Fibroblast of mammary gland (primary cell): ENCODE measurements around the gene PRRG4.
"Not testable (repeated sequence)": the region's sequence is repeated elsewhere in the genome, so short reads cannot be mapped to it uniquely, and the experiment has no call there.

Experiments used
- DNase-seq: peaks from one replicate; pipeline ENCODE4 v3.0.0-alpha.2; 2010; ENCODE audit warnings: low read depth
- H3K4me3 ChIP-seq: 2 replicates; pipeline ENCODE4 v1.5.1; 2011; ENCODE audit warnings: low read depth, mild to moderate bottlenecking, low read length, moderate library complexity; ENCODE audit not compliant: control insufficient read depth
- TF ChIP-seq, protein P1 (sequence below): conservative IDR thresholded peaks from 2 replicates; pipeline ENCODE4 v1.5.1; 2011; ENCODE audit warnings: low read depth, low read length, inconsistent platforms; ENCODE audit not compliant: control insufficient read depth, insufficient read depth

Gene PRRG4

GRCh38 chr11:32829680-32830412 lies at the start of gene PRRG4:
Gene PRRG4, plus strand, starts transcription at chr11:32829927. Its CDS starts 603 bp downstream, at chr11:32830530.
- DNase-seq, result peak; percentile 24
- TF ChIP-seq, protein P1, sequence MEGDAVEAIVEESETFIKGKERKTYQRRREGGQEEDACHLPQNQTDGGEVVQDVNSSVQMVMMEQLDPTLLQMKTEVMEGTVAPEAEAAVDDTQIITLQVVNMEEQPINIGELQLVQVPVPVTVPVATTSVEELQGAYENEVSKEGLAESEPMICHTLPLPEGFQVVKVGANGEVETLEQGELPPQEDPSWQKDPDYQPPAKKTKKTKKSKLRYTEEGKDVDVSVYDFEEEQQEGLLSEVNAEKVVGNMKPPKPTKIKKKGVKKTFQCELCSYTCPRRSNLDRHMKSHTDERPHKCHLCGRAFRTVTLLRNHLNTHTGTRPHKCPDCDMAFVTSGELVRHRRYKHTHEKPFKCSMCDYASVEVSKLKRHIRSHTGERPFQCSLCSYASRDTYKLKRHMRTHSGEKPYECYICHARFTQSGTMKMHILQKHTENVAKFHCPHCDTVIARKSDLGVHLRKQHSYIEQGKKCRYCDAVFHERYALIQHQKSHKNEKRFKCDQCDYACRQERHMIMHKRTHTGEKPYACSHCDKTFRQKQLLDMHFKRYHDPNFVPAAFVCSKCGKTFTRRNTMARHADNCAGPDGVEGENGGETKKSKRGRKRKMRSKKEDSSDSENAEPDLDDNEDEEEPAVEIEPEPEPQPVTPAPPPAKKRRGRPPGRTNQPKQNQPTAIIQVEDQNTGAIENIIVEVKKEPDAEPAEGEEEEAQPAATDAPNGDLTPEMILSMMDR, result no peak
- H3K4me3 ChIP-seq, result peak within 1 kb of the TSS; percentile 41

DNA sequence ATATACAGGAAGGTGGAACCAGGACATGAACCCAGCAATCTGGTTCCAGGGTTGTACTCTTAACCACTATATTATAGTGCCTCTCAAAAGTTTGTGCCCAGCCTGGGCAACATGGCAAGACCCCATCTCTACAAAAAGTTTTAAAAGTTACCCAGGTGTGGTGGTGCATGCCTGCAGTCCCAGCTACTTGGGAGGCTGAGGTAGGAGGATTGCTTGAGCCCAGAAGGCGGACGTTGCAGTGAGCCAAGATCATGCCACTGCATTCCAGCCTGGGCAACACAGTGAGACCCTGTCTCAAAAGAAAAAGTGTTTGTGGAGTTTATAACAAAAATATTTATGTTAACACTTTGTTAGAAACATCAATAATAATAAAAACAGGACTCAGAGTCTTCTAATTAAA lies 48.9 kb upstream of the PRRG4 start:
- H3K4me3 ChIP-seq, DNase-seq: not testable (repeated sequence)

DNA sequence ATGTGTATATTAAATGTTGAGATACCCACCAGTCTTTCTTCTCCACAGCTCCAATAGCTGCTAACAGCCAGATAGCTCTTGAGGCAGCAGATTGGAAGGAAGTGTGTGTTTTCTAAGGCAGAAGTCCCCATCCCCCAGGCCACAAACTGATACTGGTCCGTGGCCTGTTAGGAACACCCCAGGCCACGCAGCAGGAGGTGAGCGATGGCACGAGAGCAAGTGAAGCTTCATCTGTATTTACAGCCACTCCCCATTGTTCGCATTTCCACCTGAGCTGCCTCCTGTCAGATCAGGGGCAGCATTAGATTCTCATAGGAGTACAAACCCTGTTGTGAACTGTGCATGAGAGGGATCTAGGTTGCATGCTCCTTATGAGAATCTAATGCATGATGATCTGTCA lies 48.0 kb upstream of the PRRG4 start:
- TF ChIP-seq, protein P1, result no peak
- no peak for DNase-seq
- H3K4me3 ChIP-seq, result no peak overlapping the region

GRCh38 chr11:32785262-32785661 lies 44.5 kb upstream of the PRRG4 start:
- TF ChIP-seq, protein P1, result no peak
- DNase-seq, result no peak
- H3K4me3 ChIP-seq, result no peak overlapping the region

- no peak for DNase-seq
- TF ChIP-seq, protein P1, result no peak
- no peak overlapping the region for H3K4me3 ChIP-seq
Measured at GRCh38 chr11:32786811-32787210, 42.9 kb upstream of the PRRG4 start.

DNA sequence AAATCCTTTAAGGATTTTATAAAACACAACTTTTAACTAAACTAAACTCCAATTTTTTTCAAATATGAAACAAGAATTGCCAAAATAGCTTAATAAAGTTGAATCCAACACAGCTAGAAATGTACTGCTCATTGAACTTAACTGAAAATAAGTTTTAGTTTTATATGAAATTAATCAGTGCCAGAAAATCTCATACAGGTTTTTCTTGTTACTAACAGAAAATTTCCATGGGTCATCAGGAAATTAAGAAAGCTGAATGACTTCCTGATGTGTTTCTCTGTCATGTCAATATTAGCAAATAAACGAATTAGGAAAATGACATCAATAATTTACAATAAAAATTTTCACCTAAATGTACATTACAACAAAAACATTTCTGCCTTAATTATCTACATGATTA lies 38.8 kb upstream of the PRRG4 start:
- DNase-seq, result no peak
- no peak overlapping the region for H3K4me3 ChIP-seq
- TF ChIP-seq, protein P1, result no peak

DNA sequence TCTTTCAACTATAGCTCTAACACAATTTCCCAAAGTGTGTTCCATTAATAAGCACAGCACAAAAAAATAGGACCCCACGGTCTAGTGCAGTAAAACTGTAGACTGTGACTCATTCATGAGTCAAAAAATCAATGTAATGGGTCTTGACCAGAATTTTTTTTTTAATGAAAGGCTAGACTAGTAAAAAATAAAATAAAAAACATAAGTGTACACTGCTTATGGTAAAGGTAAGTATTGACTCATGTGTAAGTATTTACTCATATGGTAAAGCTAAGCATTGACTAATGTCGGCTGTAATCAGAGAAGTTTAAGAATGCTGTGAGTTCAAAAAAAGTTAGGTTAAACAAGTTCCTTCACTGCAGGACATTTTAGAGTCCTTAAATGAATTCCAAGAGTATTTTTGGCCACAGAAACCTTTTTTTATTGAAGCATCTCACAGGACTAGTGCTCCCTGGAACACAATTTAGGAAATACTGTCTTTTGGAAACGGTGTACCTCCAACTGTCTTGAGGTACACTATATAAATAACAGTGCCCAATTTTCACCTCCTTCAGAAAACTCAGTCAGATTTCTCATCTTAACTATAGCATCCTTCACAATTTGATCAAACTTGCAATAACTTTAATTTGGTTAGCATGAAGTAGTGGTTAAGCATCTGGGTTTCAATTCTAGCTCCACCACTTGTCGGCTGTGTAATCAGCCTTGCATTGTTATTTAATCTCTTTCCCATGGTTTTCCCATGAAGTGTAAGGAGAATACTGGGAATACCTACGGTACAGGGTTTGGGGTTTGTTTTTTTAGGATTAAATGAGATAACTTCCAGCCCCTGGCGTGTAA lies 37.4 kb upstream of the PRRG4 start:
- H3K4me3 ChIP-seq, result no peak overlapping the region
- no peak for DNase-seq
- TF ChIP-seq, protein P1, result no peak
